NCI-H460 (cell line): ENCODE results near the gene ARMC3. TPM values are rescaled to one million over a fixed set of nuclear protein-coding genes. Genes with fewer than 3 reads are reported as not detected.
"Not testable (repeated sequence)": the region's sequence is repeated elsewhere in the genome, so short reads cannot be mapped to it uniquely, and the experiment has no call there.

ENCODE experiments used
- DNase-seq: peaks from one replicate; pipeline ENCODE4 v3.0.0-alpha.2; 2016; ENCODE audit warnings: low read depth; ENCODE audit errors: extremely low read depth
- small RNA-seq, 2 experiments: library from RNA; depleted of rRNA; stranded (forward); fragments of <200 nt; gene quantifications; one replicate each; pipeline ENCODE3, GENCODE V24; 2014
- total RNA-seq: library from RNA; depleted of rRNA; stranded (reverse); fragments of >200 nt; shearing (Covaris generic); gene quantifications from 2 replicates; pipeline ENCODE4 v1.2.3, GENCODE V29; 2014; rRNA removed

ARMC3 gene
- total RNA-seq, 1 experiment from 2014 or later, result 0.25 TPM

DNA sequence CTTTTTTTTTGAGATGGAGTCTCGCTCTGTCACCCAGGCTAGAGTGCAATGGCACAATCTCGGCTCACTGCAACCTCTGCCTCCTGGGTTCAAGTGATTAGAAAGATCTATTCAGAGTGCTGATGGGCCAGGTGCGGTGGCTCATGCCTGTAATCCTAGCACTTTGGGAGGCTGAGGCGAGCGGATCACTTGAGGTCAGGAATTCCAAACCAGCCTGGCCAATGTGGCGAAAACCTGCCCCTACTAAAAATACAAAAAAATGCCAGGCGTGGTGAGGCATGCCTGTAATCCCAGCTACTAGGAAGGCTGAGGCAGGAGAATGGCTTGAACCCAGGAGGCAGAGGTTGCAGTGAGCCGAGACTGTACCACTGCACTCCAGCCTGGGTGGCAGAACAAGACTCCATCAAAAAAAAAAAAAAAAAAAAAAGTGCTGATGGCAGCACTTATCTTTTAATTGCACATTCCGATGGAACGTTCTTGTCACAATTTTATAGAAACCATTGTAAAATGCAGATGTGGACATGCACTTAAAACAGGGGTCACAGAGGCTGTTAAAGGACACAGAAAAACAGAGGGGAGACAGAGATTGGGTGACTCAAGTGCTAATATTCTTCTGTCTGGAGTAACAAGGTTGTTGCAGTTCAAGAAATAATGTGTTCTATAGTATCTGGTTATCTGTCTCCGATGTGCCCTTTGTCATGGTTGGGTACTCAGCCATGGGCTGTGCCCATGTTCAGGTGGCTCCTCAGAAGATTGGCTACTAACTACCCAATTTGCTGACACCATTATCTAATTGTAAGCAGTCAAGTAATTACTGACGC, 142.4 kb downstream of the ARMC3 start:
- DNase-seq, result not testable (repeated sequence)

GRCh38 chr10:23070913-23071218, 143.0 kb downstream of the ARMC3 start:
- no peak for DNase-seq

- not testable (repeated sequence) for DNase-seq
Measured at GRCh38 chr10:23072593-23072992, 144.7 kb downstream of the ARMC3 start.

DNA sequence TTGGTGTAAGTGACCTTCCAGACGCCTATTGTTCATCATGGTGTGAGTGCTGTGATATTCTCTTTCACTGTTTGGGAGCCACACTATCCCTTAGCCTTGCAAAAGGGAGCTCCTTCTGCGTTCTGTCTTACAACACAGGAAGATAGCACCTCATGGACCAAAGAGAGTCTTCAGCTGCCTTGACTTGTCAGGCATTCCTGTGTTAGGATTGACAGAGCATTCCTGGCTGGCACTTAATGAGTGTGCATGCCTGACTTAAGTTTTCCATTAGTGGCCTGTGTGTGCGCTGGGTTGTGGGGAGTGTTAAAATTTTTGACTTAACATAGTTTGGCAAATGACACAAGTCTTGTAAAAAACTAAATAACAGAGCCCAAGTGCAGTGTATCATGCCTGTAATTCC, 145.7 kb downstream of the ARMC3 start:
- DNase-seq, result no peak

- no peak for DNase-seq
Measured at GRCh38 chr10:23075672-23076071, 147.8 kb downstream of the ARMC3 start.

- no peak for DNase-seq
Measured at GRCh38 chr10:23078114-23078513, 150.3 kb downstream of the ARMC3 start.

DNA sequence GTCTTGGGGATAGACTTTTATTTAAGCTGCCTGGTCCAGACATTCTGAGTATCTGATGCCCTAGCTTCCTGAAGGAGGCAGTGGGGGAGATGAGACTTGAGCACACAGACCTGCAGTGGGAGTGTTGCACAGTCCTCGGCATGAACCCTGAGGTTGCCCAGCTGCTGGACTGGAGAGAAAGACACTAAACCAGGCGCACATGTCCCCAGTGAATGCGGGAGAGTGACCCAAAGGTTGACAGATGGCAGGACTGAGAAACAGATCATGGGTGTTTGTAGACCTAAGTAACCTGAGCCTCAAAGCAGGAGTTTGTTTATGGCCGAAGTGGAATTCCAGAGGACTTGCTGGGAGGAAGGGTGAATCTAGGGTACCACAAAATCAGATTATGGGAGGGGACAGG, 151.8 kb downstream of the ARMC3 start:
- DNase-seq, result no peak

GRCh38 chr10:23080262-23080661, 152.4 kb downstream of the ARMC3 start:
- no peak for DNase-seq

- no peak for DNase-seq
Measured at GRCh38 chr10:23081221-23081750, 153.4 kb downstream of the ARMC3 start.

GRCh38 chr10:23081891-23082290, 154.0 kb downstream of the ARMC3 start:
- DNase-seq, result no peak

Small RNAs within 50 kb of the gene (small RNA-seq; reads per million reads assigned to genes)
- gene RNA5SP304, result 0.08 to 0.82 reads per million in 2 experiments

Other genes starting within 250 kb of the ARMC3 start
- gene PIP4K2A, start 213.5 kb upstream of the ARMC3 start, total RNA-seq, result 22.9 and 25.1 TPM in 2 replicates
- 10.1 and 10.3 TPM in 2 replicates for gene MSRB2, start 167.5 kb downstream of the ARMC3 start, total RNA-seq